ENCODE data around the gene PDE4D. TPM values are rescaled to one million over a fixed set of nuclear protein-coding genes. Genes with fewer than 3 reads are reported as not detected.

The PDE4D gene
- total RNA-seq, 5 donors from 2014 or later (not counting 1 experiment from before 2014, with no cell fraction given), result 45.1 to 136 (median 64.9) TPM

- Histone ChIP-seq H3K36me3 (ENCODE audit: control insufficient read depth in 2 of 2, extremely low read depth in 1 of 2, insufficient read depth in 1 of 2, low read length in 1 of 2) (no peaks in the 10 kb centered on the region), H3K4me1 (ENCODE audit: control insufficient read depth in 1 of 2, extremely low read depth in 1 of 2, insufficient read depth in 2 of 2, low read length in 2 of 2) (no peaks in the 10 kb centered on the region), H3K4me3 (ENCODE audit: control insufficient read depth in 1 of 2, extremely low read depth in 1 of 2, low read length in 1 of 2) (no peak overlapping the region), H3K9me3 (no peaks in the 10 kb centered on the region), H3K27ac (ENCODE audit: low read length) (no peak overlapping the region), H3K27me3 (replicated peaks in 1 of 2; ENCODE audit: control insufficient read depth in 2 of 2, extremely low read depth in 1 of 2, insufficient read depth in 2 of 2, low read length in 1 of 2) (no peaks in the 10 kb centered on the region)
- Mint-ChIP-seq H3K9me3 (peaks cover 0 to 3% (median 0%) of the 10 kb centered on the region in 3 donors), H3K4me1 (no peaks in the 10 kb centered on the region), H3K36me3 (no peaks in the 10 kb centered on the region), H3K27me3 (peaks cover 2 to 8% of the 10 kb centered on the region in 2 donors), H3K27ac (no peak overlapping the region), H3K4me3 (no peak overlapping the region)
- POLR2A ChIA-PET, result no interaction called here
- no CpG with 5 or more reads among the region's 1 CpG for WGBS (ENCODE audit: insufficient coverage)
- no peak for DNase-seq
- no peak for ATAC-seq (replicated peaks in 1 of 4)
- CTCF ChIA-PET, result no interaction called here
Observed at GRCh38 chr5:59286510-59286909, 607.0 kb downstream of the PDE4D start.

- H3K36me3 Mint-ChIP-seq, result no peaks in the 10 kb centered on the region
- H3K9me3 ChIP-seq, result no peaks in the 10 kb centered on the region
- peaks cover 4 to 9% of the 10 kb centered on the region in 2 donors for H3K27me3 Mint-ChIP-seq
- H3K36me3 ChIP-seq (ENCODE audit: control insufficient read depth in 2 of 2, extremely low read depth in 1 of 2, insufficient read depth in 1 of 2, low read length in 1 of 2), result no peaks in the 10 kb centered on the region
- H3K4me3 Mint-ChIP-seq, result no peak overlapping the region
- no peak overlapping the region for H3K4me3 ChIP-seq (ENCODE audit: control insufficient read depth in 1 of 2, extremely low read depth in 1 of 2, low read length in 1 of 2)
- no peaks in the 10 kb centered on the region for H3K27me3 ChIP-seq (replicated peaks in 1 of 2; ENCODE audit: control insufficient read depth in 2 of 2, extremely low read depth in 1 of 2, insufficient read depth in 2 of 2, low read length in 1 of 2)
- DNase-seq, result no peak
- ChIA-PET CTCF (no interaction called here), POLR2A (no interaction called here)
- H3K27ac Mint-ChIP-seq, result no peak overlapping the region
- no peaks in the 10 kb centered on the region for H3K4me1 Mint-ChIP-seq
- H3K9me3 Mint-ChIP-seq, result peaks cover 0 to 3% (median 0%) of the 10 kb centered on the region in 3 donors
- no peak overlapping the region for H3K27ac ChIP-seq (ENCODE audit: low read length)
- 100% methylated on average over 1 of the region's 4 CpGs for WGBS (ENCODE audit: insufficient coverage)
- H3K4me1 ChIP-seq (ENCODE audit: control insufficient read depth in 1 of 2, extremely low read depth in 1 of 2, insufficient read depth in 2 of 2, low read length in 2 of 2), result no peaks in the 10 kb centered on the region
- no peak for ATAC-seq (replicated peaks in 1 of 4)
Observed at GRCh38 chr5:59285300-59286016, 608.1 kb downstream of the PDE4D start.

GRCh38 chr5:59282726-59283125 is 610.8 kb downstream of the PDE4D start:
- WGBS (ENCODE audit: insufficient coverage), result no CpG with 5 or more reads among the region's 1 CpG
- POLR2A ChIA-PET, result interaction anchor here in 1 of 2 donors (0.6 kb wide), 1 partner anchor 71 kb away, joined by 3 read pairs; no protein-coding TSS in a partner anchor

GRCh38 chr5:59279979-59280378 is 613.5 kb downstream of the PDE4D start:
- Histone ChIP-seq H3K27me3 (replicated peaks in 1 of 2; ENCODE audit: control insufficient read depth in 2 of 2, extremely low read depth in 1 of 2, insufficient read depth in 2 of 2, low read length in 1 of 2) (peaks cover 0 to 2% of the 10 kb centered on the region in 2 experiments), H3K4me1 (ENCODE audit: control insufficient read depth in 1 of 2, extremely low read depth in 1 of 2, insufficient read depth in 2 of 2, low read length in 2 of 2) (peaks cover 0 to 2% of the 10 kb centered on the region in 2 experiments), H3K27ac (ENCODE audit: low read length) (no peak overlapping the region), H3K36me3 (ENCODE audit: control insufficient read depth in 2 of 2, extremely low read depth in 1 of 2, insufficient read depth in 1 of 2, low read length in 1 of 2) (no peaks in the 10 kb centered on the region), H3K4me3 (ENCODE audit: control insufficient read depth in 1 of 2, extremely low read depth in 1 of 2, low read length in 1 of 2) (no peak overlapping the region), H3K9me3 (no peaks in the 10 kb centered on the region)
- Mint-ChIP-seq H3K27me3 (peaks cover 16 to 23% of the 10 kb centered on the region in 2 donors), H3K36me3 (no peaks in the 10 kb centered on the region), H3K4me3 (no peak overlapping the region), H3K4me1 (peaks cover 9 to 11% (median 10%) of the 10 kb centered on the region in 3 donors), H3K9me3 (peaks cover 0 to 3% (median 0%) of the 10 kb centered on the region in 3 donors), H3K27ac (no peak overlapping the region)
- no peak for DNase-seq
- ATAC-seq (replicated peaks in 1 of 4), result no peak
- POLR2A ChIA-PET, result interaction anchor here in 1 of 2 donors (0.6 kb wide), 1 partner anchor 14 kb away, joined by 3 read pairs; no protein-coding TSS in a partner anchor
- CTCF ChIA-PET, result no interaction called here
- no CpG with 5 or more reads among the region's 2 CpGs for WGBS (ENCODE audit: insufficient coverage)

More at GRCh38 chr5:59282726-59283125, 610.8 kb downstream of the PDE4D start:
- DNase-seq (no peak), ATAC-seq (replicated peaks in 1 of 4) (no peak)
- H3K4me3 ChIP-seq (ENCODE audit: control insufficient read depth in 1 of 2, extremely low read depth in 1 of 2, low read length in 1 of 2), result no peak overlapping the region
- H3K36me3 ChIP-seq (ENCODE audit: control insufficient read depth in 2 of 2, extremely low read depth in 1 of 2, insufficient read depth in 1 of 2, low read length in 1 of 2), result no peaks in the 10 kb centered on the region
- no peaks in the 10 kb centered on the region for H3K4me1 ChIP-seq (ENCODE audit: control insufficient read depth in 1 of 2, extremely low read depth in 1 of 2, insufficient read depth in 2 of 2, low read length in 2 of 2)
- H3K27me3 ChIP-seq (replicated peaks in 1 of 2; ENCODE audit: control insufficient read depth in 2 of 2, extremely low read depth in 1 of 2, insufficient read depth in 2 of 2, low read length in 1 of 2), result no peaks in the 10 kb centered on the region
- H3K4me1 Mint-ChIP-seq, result no peaks in the 10 kb centered on the region
- H3K27ac ChIP-seq (ENCODE audit: low read length), result no peak overlapping the region
- H3K27me3 Mint-ChIP-seq, result peaks cover 10 to 17% of the 10 kb centered on the region in 2 donors
- no peak overlapping the region for H3K27ac Mint-ChIP-seq
- no peaks in the 10 kb centered on the region for H3K9me3 ChIP-seq
- H3K9me3 Mint-ChIP-seq, result peaks cover 0 to 3% (median 0%) of the 10 kb centered on the region in 3 donors
- CTCF ChIA-PET, result no interaction called here
- no peaks in the 10 kb centered on the region for H3K36me3 Mint-ChIP-seq
- no peak overlapping the region for H3K4me3 Mint-ChIP-seq

GRCh38 chr5:59276917-59277372 is 616.6 kb downstream of the PDE4D start:
- Mint-ChIP-seq H3K36me3 (no peaks in the 10 kb centered on the region), H3K4me1 (peaks cover 10 to 13% (median 12%) of the 10 kb centered on the region in 3 donors), H3K4me3 (no peak overlapping the region), H3K27me3 (peaks cover 20 to 30% of the 10 kb centered on the region in 2 donors), H3K27ac (no peak overlapping the region), H3K9me3 (no peaks in the 10 kb centered on the region)
- Histone ChIP-seq H3K27ac (ENCODE audit: low read length) (no peak overlapping the region), H3K9me3 (no peaks in the 10 kb centered on the region), H3K4me1 (ENCODE audit: control insufficient read depth in 1 of 2, extremely low read depth in 1 of 2, insufficient read depth in 2 of 2, low read length in 2 of 2) (peaks cover 0 to 2% of the 10 kb centered on the region in 2 experiments), H3K4me3 (ENCODE audit: control insufficient read depth in 1 of 2, extremely low read depth in 1 of 2, low read length in 1 of 2) (no peak overlapping the region), H3K27me3 (replicated peaks in 1 of 2; ENCODE audit: control insufficient read depth in 2 of 2, extremely low read depth in 1 of 2, insufficient read depth in 2 of 2, low read length in 1 of 2) (peaks cover 0 to 2% of the 10 kb centered on the region in 2 experiments), H3K36me3 (ENCODE audit: control insufficient read depth in 2 of 2, extremely low read depth in 1 of 2, insufficient read depth in 1 of 2, low read length in 1 of 2) (no peaks in the 10 kb centered on the region)
- CTCF ChIA-PET, result no interaction called here
- POLR2A ChIA-PET, result no interaction called here
- ATAC-seq (replicated peaks in 1 of 4) (no peak), DNase-seq (no peak)
- WGBS (ENCODE audit: insufficient coverage), result 89% methylated on average over 3 of the region's 5 CpGs

GRCh38 chr5:59276325-59276675 is 617.2 kb downstream of the PDE4D start:
- ChIA-PET POLR2A (no interaction called here), CTCF (no interaction called here)
- Histone ChIP-seq H3K36me3 (ENCODE audit: control insufficient read depth in 2 of 2, extremely low read depth in 1 of 2, insufficient read depth in 1 of 2, low read length in 1 of 2) (no peaks in the 10 kb centered on the region), H3K27me3 (replicated peaks in 1 of 2; ENCODE audit: control insufficient read depth in 2 of 2, extremely low read depth in 1 of 2, insufficient read depth in 2 of 2, low read length in 1 of 2) (peaks cover 0 to 2% of the 10 kb centered on the region in 2 experiments), H3K27ac (ENCODE audit: low read length) (no peak overlapping the region), H3K4me1 (ENCODE audit: control insufficient read depth in 1 of 2, extremely low read depth in 1 of 2, insufficient read depth in 2 of 2, low read length in 2 of 2) (peaks cover 0 to 2% of the 10 kb centered on the region in 2 experiments), H3K4me3 (ENCODE audit: control insufficient read depth in 1 of 2, extremely low read depth in 1 of 2, low read length in 1 of 2) (peak overlapping the region in 1 of 2 donors; percentile 66), H3K9me3 (no peaks in the 10 kb centered on the region)
- H3K4me3 Mint-ChIP-seq, result peak overlapping the region in 1 of 3 donors; percentile 52
- H3K36me3 Mint-ChIP-seq, result no peaks in the 10 kb centered on the region
- ATAC-seq (replicated peaks in 1 of 4), result no peak
- DNase-seq, result no peak
- no peak overlapping the region for H3K27ac Mint-ChIP-seq
- H3K27me3 Mint-ChIP-seq, result peaks cover 20 to 27% of the 10 kb centered on the region in 2 donors
- H3K9me3 Mint-ChIP-seq, result no peaks in the 10 kb centered on the region
- WGBS (ENCODE audit: insufficient coverage), result 100% methylated on average over 1 of the region's 2 CpGs
- H3K4me1 Mint-ChIP-seq, result peaks cover 10 to 13% (median 12%) of the 10 kb centered on the region in 3 donors
